CD4-positive, alpha-beta T cell (primary cell): ENCODE data around the gene SLIT1. TPM values are rescaled to one million over a fixed set of nuclear protein-coding genes. Genes with fewer than 3 reads are reported as not detected.

Source experiments
- ATAC-seq: fragments of 200-7000 bp; cut with Tn5 transposase; one replicate; pipeline ENCODE4 v1.10.0; 2022; ENCODE audit warnings: mild to moderate bottlenecking; ENCODE audit not compliant: poor library complexity
- CTCF ChIA-PET: fragments of 350-600 bp; sonication (Branson Sonifier 250); formaldehyde crosslinking; loops from one replicate; lab custom pipeline; 2021; ENCODE audit warnings: antibody characterized with exemption, inconsistent platforms; lab: Charles Lee
- POLR2A ChIA-PET: fragments of 350-600 bp; sonication (Branson Sonifier 250); formaldehyde crosslinking; loops from one replicate; lab custom pipeline; 2021; ENCODE audit warnings: antibody characterized with exemption, inconsistent platforms; lab: Charles Lee
- DNase-seq, 14 experiments: peaks; one replicate each; pipeline ENCODE4 v3.0.0-alpha.2; 2013 to 2020; ENCODE audit warnings: mixed read lengths in 2 of 14
- H3K27ac ChIP-seq, 2 donors: one replicate each; pipeline versions ENCODE4 v1.5.1 to v1.7.0; 2013; ENCODE audit warnings: low read length in 2 of 2, low read depth in 1 of 2, mild to moderate bottlenecking in 1 of 2
- H3K27me3 ChIP-seq, 2 experiments: 1 replicate in 1 of 2; 2 replicates in 1 of 2; pipeline versions ENCODE4 v1.6.1 to v1.7.0; 2013; ENCODE audit warnings: low read length in 2 of 2, control low read depth in 1 of 2, mild to moderate bottlenecking in 1 of 2, moderate library complexity in 1 of 2; ENCODE audit not compliant: insufficient read depth in 2 of 2, control insufficient read depth in 1 of 2
- H3K36me3 ChIP-seq: one replicate; pipeline ENCODE4 v1.6.1; 2013; ENCODE audit warnings: low read length, control low read depth; ENCODE audit not compliant: insufficient read depth
- H3K4me1 ChIP-seq: one replicate; pipeline ENCODE4 v1.6.1; 2013; ENCODE audit warnings: low read length, control low read depth; ENCODE audit not compliant: insufficient read depth
- H3K4me3 ChIP-seq: one replicate; pipeline ENCODE4 v1.5.1; 2013; ENCODE audit warnings: mild to moderate bottlenecking, low read length, moderate library complexity
- H3K9me3 ChIP-seq, 2 experiments: 1 replicate in 1 of 2; 2 replicates in 1 of 2; pipeline versions ENCODE4 v1.6.1 to v1.7.0; 2013; ENCODE audit warnings: low read length in 2 of 2, mild to moderate bottlenecking in 2 of 2, control low read depth in 1 of 2, moderate library complexity in 1 of 2; ENCODE audit not compliant: control insufficient read depth in 1 of 2, insufficient read depth in 1 of 2
- H3K27ac Mint-ChIP-seq: one replicate; pipeline ENCODE4 v1.8.0; 2020; ENCODE audit warnings: mixed read lengths
- H3K27me3 Mint-ChIP-seq: one replicate; pipeline ENCODE4 v1.8.0; 2021; ENCODE audit warnings: mixed read lengths
- H3K36me3 Mint-ChIP-seq: one replicate; pipeline ENCODE4 v1.8.0; 2021; ENCODE audit warnings: low read depth, mixed read lengths
- H3K4me1 Mint-ChIP-seq: one replicate; pipeline ENCODE4 v1.8.0; 2021; ENCODE audit warnings: low read depth, mixed read lengths
- H3K4me3 Mint-ChIP-seq: one replicate; pipeline ENCODE4 v1.8.0; 2020; ENCODE audit warnings: mild to moderate bottlenecking, mixed read lengths
- H3K9me3 Mint-ChIP-seq: one replicate; pipeline ENCODE4 v1.8.0; 2020; ENCODE audit warnings: mixed read lengths
- CTCF ChIP-seq: fragments of 200-600 bp; IDR thresholded peaks from one replicate; pipeline ENCODE4 v1.8.0; 2022; ENCODE audit warnings: antibody characterized with exemption, mild to moderate bottlenecking
- intact Hi-C, 2 experiments: fragments of 100-400 bp; cut with DNase I in 1 of 2; cut with micrococcal nuclease in 1 of 2; formaldehyde crosslinking; loops; one replicate each; pipeline versions ENCODE4 v1.15.1 to v1.9.0; 2023 to 2025; cut with DNase I, micrococcal nuclease
- total RNA-seq, 174 experiments: library from RNA in 2 of 174; stranded (reverse) in 2 of 174; gene quantifications; one replicate each; pipeline ENCODE4 v1.2.3 and lab custom pipeline; 2021 to 2026

Gene SLIT1
- total RNA-seq, 2 experiments from 2014 or later: 0.30 to 0.39 TPM

GRCh38 chr10:97069026-97069425 lies 116.7 kb downstream of the SLIT1 start:
- no peak overlapping the region for H3K4me3 Mint-ChIP-seq
- ChIA-PET POLR2A (no interaction called here), CTCF (no interaction called here)
- ATAC-seq: no peak
- no peak overlapping the region for H3K27ac ChIP-seq
- H3K4me1 ChIP-seq: peaks cover 7% of the 10 kb centered on the region
- no peak overlapping the region for H3K27ac Mint-ChIP-seq
- peaks cover 25% of the 10 kb centered on the region for H3K27me3 Mint-ChIP-seq
- no peaks in the 10 kb centered on the region for H3K36me3 Mint-ChIP-seq
- H3K27me3 ChIP-seq: peaks cover 0 to 9% of the 10 kb centered on the region in 2 experiments
- DNase-seq: no peak
- H3K9me3 ChIP-seq: peaks cover 0 to 8% of the 10 kb centered on the region in 2 experiments
- no peaks in the 10 kb centered on the region for H3K9me3 Mint-ChIP-seq
- peaks cover 11% of the 10 kb centered on the region for H3K4me1 Mint-ChIP-seq
- no peak overlapping the region for H3K4me3 ChIP-seq
- TF ChIP-seq CTCF: no peak
- H3K36me3 ChIP-seq: no peaks in the 10 kb centered on the region
- intact Hi-C loops: no loop called here

- Mint-ChIP-seq H3K36me3 (no peaks in the 10 kb centered on the region), H3K4me1 (peaks cover 11% of the 10 kb centered on the region), H3K4me3 (no peak overlapping the region), H3K27me3 (peaks cover 17% of the 10 kb centered on the region), H3K27ac (no peak overlapping the region), H3K9me3 (no peaks in the 10 kb centered on the region)
- no peak for TF ChIP-seq CTCF
- no peaks in the 10 kb centered on the region for H3K36me3 ChIP-seq
- no peak overlapping the region for H3K4me3 ChIP-seq
- H3K27ac ChIP-seq: no peak overlapping the region
- CTCF ChIA-PET: no interaction called here
- peaks cover 0 to 8% of the 10 kb centered on the region in 2 experiments for H3K9me3 ChIP-seq
- DNase-seq: no peak
- H3K27me3 ChIP-seq: peaks cover 0 to 4% of the 10 kb centered on the region in 2 experiments
- intact Hi-C loops: no loop called here
- ATAC-seq: no peak
- peaks cover 7% of the 10 kb centered on the region for H3K4me1 ChIP-seq
- POLR2A ChIA-PET: no interaction called here
These were observed 117.9 kb downstream of the SLIT1 start for GRCh38 chr10:97067716-97068391.

GRCh38 chr10:97066877-97067555 lies 118.7 kb downstream of the SLIT1 start:
- H3K4me3 Mint-ChIP-seq: no peak overlapping the region
- intact Hi-C loops: no loop called here
- CTCF ChIA-PET: interaction anchor here (0.6 to 1.3 kb wide), 2 partner anchors 30 to 41 kb away, joined by 3 read pairs; no protein-coding TSS in a partner anchor

More at GRCh38 chr10:97066877-97067555, 118.7 kb downstream of the SLIT1 start:
- Histone ChIP-seq H3K36me3 (no peaks in the 10 kb centered on the region), H3K4me1 (peaks cover 7% of the 10 kb centered on the region), H3K27ac (no peak overlapping the region), H3K4me3 (no peak overlapping the region), H3K9me3 (peaks cover 0 to 8% of the 10 kb centered on the region in 2 experiments), H3K27me3 (no peaks in the 10 kb centered on the region)
- POLR2A ChIA-PET: no interaction called here
- peaks cover 11% of the 10 kb centered on the region for H3K4me1 Mint-ChIP-seq
- no peak for DNase-seq
- no peaks in the 10 kb centered on the region for H3K36me3 Mint-ChIP-seq
- H3K27ac Mint-ChIP-seq: no peak overlapping the region
- TF ChIP-seq CTCF: no peak
- H3K27me3 Mint-ChIP-seq: peaks cover 13% of the 10 kb centered on the region
- no peak for ATAC-seq
- H3K9me3 Mint-ChIP-seq: no peaks in the 10 kb centered on the region
